Cardiac septum (tissue), 1 donor: ENCODE data around the gene HRCT1. TPM values are rescaled to one million over a fixed set of nuclear protein-coding genes. Genes with fewer than 3 reads are reported as not detected.
"Not testable (repeated sequence)": the region's sequence is repeated elsewhere in the genome, so short reads cannot be mapped to it uniquely, and the experiment has no call there.

Experiments used
- DNase-seq: peaks from one replicate; pipeline ENCODE4 v3.0.0-alpha.2; 2020; ENCODE audit warnings: low spot score
- intact Hi-C: fragments of 100-400 bp; cut with DNase I; formaldehyde crosslinking; loops from one replicate; pipeline ENCODE4 v1.14.0; 2022
- total RNA-seq: library from RNA; stranded (reverse); fragmentation: NEBNext Ultra II Directional; extraction: Animal tissue kit (Norgen Biotek cat#: 25700); gene quantifications from one replicate; pipeline ENCODE4 v1.2.1, GENCODE V29; 2021
- donor health status: DM: no; HTN: no; CAD: no.

The HRCT1 gene
- total RNA-seq, 1 donor from 2014 or later, result 1.5 TPM

DNA sequence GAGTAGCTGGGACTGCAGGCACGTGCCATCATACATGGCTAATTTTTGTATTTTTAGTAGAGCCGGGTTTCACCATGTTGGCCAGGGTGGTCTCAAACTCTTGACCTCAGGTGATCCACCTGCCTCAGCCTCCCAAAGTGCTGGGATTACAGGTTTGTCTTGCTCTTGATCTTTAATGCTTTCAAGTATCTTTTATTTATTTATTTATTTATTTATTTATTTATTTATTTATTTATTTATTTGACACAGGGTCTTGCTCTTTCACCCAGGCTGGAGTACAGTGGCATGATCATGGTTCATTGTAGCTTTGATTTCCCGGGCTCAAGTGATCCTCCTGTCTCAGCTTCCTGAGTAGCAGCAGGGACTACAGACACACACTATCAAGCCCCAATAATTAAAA, 21.1 kb upstream of the HRCT1 start:
- intact Hi-C loops, result loop anchor here (10.0 kb wide), 1 partner anchor 220 kb away; the partner anchor contains the start of gene ARHGEF39

DNA sequence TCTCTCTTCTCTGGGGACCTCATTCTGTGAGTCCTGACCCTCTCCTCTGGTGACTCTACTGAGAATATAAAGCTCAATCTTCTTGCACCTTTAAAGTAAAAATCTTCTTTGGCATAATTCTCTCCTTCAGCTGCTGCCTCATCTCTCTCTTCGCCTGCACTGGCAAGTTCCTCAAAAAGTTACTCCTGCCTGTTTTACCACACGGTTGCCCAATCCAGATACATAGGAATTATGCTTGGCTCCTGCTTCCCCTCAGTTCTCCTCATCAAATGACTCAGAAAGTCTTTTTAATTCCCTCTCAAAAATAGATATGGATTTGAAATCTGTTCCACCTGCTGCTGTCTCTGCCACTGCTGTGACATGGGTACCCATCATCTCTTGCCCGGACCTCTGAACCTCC, 14.4 kb upstream of the HRCT1 start:
- intact Hi-C loops, result no loop called here
- no peak for DNase-seq

More for the DNA sequence above, 21.1 kb upstream of the HRCT1 start:
- not testable (repeated sequence) for DNase-seq

DNA sequence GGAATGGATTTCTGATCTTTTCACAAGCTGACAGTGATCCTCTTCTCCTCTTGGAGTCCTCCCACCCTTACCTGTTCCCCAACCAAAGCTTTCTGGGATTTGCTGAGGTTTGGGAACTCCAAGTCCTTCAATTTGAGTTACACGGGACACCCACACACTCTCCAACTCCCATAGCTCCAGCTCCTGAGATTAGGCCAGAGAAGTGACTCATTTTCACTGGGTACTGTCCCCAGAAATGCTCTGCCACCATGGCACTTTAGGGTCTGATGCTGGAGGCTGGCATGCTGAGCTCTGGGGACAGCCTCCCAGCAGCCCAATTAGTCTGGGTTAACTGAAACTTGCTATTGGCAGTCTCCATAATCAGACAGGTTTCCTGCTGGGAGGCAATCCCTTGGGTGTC, 14.0 kb upstream of the HRCT1 start:
- no peak for DNase-seq
- intact Hi-C loops, result no loop called here

DNA sequence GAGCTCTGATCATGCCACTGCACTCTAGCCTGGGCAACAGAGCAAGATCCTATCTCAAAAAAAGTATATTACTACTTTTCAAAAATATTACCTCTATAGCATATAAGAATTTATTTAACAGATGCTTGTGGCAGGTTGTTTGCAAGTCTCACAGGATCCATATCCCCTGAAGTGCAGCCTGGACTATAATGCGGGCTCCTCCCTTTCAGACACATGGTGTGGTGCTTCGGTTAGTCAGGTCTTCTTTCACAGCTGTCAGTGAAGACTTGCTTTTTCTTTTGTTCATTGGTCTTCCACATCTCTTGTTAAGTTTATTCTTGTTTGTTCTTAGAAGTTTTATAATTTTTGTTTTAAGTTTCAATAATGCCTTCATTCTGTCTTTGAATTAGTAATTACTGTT, 9.4 kb upstream of the HRCT1 start:
- intact Hi-C loops, result no loop called here
- DNase-seq, result no peak

DNA sequence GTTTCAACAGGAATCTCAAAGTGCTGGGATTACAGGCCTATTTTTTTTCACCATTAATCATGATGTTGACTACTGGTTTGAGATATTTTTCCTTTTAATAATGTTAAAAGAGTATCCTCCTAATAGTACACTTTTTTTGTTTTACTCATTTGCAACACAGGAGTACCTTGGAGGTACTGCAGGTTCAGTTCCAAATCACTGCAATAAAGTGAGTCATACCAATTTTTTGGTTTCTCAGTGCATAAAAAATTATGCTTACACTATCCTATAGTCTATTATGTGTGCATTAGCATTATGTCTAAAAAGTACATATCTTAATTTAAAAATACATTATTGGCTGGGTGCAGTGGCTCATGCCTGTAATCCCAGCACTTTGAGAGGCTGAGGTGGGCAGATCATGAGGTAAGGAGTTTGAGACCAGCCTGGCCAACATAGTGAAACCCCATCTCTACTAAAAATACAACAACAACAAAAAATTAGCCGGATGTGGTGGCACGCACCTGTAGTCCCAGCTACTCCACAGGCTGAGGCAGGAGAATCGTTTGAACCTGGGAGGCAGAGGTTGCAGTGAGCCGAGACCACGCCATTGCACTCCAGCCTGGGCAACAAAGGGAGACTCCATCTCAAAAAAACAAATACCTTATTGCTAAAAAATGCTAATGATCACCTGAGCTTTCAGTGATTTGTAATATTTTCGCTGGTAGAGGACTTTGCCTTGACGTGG, 8.5 kb upstream of the HRCT1 start:
- DNase-seq, intact Hi-C loops: not testable (repeated sequence)

DNA sequence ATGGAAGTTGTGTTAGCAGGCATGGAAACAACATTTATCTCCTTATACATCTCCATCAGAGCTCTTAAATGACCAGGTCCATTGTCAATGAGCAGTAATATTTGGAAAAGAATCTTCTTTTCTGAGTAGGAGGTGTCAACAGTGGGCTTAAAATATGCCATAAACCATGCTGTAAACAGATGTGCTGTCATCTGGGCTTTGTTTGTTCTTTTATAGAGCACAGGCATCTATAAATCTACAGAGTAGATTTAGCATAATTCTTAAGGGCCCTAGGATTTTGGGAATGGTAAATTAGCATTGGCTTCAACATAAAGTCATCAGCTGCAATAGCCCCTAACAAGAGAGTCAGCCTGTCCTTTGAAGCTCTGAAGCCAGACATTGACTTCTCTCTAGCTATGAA, 7.7 kb upstream of the HRCT1 start:
- intact Hi-C loops, result no loop called here
- no peak for DNase-seq

DNA sequence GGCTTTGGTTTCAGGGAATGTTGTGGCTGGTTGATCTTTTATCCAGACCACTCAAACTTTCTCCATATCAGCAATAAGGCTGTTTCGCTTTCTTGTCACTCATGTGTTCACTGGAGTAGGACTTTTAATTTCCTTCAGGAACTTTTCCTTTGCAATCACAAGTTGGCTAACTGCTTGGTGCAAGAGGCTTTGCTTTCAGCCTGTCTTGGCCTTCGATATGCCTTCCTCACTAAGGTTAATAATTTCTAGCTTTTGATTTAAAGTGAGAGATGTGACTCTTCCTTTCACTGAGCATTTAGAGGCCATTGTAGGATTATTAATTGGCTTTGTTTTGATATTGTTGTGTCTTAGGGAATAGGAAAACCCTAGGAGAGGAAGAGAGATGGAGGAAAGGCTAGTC, 7.0 kb upstream of the HRCT1 start:
- intact Hi-C loops, result no loop called here
- DNase-seq, result no peak

DNA sequence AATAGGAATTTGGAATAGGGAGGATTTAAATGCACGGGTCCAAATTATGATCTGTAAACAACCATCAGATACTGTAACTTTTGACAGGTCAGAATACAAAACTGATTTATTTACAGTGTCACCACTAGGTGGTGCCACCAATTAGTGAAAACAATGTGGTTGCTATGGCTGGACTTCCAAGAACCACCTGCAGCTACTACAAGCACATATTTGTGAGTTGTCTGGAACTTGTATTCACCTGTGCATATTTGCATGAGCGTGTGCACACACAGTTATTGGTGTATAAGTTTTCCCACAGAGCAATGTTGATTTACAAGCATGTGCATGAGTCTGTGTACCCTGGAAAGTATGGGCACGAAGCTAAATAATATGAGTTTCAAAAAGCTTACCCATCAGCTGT, 3.0 kb upstream of the HRCT1 start:
- DNase-seq, result no peak
- intact Hi-C loops, result no loop called here

DNA sequence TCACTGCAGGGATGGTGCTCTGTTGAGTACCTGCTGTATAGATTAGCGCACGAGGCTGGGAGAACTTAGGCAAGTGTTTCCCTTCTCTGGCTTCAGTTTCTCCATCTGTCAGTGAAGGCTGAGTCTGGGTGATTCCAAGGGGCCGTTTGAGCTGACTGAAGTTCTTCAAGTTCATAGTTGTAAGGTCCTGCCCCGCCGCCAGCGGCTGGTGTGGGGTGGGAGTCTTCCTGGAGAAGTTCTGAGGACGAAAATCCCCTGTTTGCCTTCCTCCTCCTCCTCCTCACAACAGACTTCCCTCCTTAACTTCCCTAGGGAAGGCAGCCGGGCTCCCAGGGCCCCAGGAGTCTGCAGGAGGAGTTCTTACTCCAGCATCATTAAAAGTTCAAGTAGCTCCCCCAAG, 1.7 kb upstream of the HRCT1 start:
- no peak for DNase-seq
- intact Hi-C loops, result no loop called here

DNA sequence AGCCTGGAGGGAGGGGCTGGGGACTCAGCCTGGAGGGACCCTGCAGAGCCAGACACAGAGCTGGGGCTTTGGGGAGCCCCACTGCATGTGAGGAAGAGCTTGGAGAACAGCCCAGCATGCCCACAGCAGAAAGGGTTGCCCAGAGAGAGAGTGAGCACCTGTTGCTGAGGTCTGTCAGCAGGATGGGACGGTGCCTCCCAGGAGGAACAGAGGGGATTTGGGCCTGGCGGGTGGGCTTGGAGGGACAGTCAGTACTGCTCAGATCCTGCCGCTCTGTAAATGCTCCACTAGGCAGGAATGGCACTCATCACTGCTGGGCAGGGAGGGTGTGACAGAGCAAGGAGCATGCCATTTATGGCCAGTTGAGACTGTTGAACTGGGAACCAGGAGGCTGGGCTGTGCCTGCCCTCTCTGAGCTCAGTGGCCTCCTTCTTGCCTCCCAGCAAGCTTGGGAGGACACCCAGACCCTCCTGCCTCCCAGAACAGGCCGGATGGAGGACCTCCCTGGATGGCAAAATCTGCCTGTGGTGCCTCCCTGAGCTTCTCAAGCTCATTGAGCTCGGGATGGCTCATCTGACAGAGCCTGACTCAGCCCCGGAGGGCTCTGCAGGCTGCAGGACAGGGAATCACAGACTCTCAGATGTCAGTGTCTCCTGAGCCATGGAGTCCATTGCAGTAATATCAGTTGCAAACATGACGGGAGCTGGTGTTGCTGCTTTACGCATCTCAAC, 786 bp upstream of the HRCT1 start:
- no peak for DNase-seq
- intact Hi-C loops, result loop anchor here (1.0 kb wide), 1 partner anchor 41 kb away; no protein-coding TSS in a partner anchor

DNA sequence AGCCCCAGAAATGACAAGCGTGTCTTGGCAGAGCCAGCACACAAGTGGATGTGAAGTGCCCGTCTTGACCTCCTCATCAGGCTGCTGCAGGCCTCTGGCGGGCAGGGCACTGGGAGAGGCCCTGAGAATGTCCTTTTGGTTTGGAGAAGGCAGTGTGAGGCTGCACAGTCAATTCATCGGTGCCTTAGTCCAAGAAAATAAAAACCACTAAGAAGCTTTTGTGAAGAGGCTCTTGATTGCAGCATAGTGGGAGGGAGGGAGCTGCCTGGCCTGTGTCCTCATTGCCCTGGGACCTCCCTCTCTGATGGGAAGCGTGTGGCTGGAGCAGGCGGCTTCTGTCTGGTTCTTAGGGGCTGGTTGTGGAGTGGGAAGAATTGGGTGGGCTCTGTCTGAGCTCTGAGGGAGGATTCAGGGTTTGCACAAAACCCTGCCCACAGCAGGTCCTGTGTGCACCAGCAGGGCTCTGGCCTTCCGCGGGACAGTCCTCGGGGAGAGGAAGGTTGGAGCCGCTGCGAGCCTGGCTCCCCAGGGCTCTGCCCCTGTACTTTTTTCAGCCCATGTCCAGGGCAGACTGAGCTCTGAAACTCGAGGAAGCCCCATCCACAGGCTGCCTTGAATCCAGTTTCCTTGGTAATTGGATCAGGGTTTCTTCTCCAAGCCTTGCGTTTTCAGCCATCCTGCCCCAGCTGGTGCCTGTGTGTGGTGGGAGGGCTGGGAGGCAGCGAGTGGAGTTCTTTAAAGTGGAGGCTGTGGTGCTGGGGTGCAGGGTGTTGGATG, 1.1 kb downstream of the HRCT1 start:
- peak; percentile 77 for DNase-seq
- intact Hi-C loops, result no loop called here

DNA sequence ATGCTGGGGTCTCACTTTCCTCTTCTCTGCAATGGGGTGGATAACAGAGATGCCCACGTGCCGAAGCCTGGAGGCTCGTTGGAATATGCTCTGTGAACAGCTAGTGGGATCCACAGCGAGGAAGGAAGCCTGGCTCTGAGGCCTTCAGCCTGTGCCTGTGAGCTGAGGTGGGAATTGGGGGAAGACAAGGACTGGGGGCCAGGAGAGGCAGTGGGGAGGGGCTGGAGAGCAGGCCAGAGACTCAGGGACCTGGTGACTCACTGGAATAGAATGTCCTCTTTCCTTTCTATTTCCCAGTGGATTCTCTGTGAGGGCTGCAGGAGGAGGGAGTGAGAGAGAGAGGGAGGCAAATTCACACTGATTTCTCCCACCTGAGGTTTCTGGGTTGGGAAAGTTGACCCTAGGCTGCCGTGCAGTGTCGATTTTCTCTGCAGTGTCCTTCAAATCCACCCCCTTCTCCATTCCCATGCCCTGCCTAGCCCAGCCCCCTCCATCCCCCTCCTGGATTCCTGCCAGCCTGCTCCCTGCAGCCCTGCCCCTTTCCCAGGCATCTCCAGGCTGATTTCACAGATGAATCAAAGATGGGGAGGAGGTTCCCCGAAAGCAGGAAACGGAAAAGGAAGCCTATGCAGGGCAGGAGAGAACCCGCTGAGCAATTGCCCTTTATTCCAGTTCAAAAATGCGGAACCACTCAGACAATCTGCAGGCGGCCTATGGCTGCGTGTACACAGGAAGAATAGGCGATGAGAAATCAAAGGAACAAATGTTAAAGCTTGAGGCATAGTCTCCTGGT, 1.9 kb downstream of the HRCT1 start:
- intact Hi-C loops, result no loop called here
- DNase-seq, result peak; percentile 83

DNA sequence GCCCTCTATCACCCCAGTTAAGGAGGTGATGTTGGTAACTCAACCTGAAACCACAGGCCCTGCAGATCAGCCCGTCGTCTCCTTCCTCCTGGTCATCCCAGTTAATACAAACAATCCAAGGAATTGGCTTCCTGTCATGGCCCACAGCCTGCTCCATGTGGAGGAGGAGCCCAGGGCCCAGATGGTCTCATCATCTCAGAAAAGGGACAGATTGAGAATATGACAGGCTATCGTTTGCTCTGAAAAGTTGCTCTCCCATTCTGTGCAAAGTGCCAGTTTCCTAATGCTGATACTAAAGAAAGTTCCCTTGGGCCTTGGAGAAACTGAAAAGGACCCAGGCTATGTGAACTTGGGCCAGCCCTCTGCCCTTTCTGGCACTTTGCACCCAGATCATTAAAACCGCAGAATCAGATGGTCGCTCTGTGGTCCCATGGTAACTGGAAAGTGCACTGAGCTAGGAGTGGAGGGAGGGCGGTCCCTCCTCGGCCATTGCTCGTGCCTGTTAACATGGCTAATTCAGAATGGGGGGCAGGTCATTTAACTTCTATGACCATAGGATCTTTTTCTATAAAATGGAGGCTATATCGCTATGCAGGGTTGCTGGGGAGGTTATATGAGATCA, 2.6 kb downstream of the HRCT1 start:
- intact Hi-C loops, result no loop called here

DNA sequence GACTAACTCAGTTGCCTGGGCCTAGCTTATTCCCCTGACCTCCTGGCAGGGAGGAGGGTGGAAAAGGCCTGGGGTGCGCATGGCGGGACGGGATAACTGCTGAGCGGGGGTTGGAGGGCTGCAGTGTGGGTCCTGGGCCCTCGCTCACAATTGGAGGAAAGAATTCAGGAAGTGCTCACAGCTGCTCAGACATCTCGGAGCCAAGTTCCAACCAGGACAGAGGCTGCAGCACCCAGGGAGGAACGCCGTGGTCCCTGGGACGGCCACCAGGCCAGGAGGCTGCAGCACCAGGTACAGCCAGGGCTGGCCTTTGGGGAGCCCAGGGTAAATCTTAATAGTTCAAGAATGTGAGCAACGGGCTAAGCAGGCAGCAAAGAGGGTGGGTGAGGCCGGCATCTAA, 3.3 kb downstream of the HRCT1 start, which contains the start of gene SPAAR:
SPAAR (plus strand) TSS at position 217 of the 400 bp plus-strand sequence. CDS start 974 bp downstream, outside the sequence.
- intact Hi-C loops, result no loop called here
- no peak for DNase-seq

More for the DNA sequence above, 2.6 kb downstream of the HRCT1 start:
- no peak for DNase-seq

DNA sequence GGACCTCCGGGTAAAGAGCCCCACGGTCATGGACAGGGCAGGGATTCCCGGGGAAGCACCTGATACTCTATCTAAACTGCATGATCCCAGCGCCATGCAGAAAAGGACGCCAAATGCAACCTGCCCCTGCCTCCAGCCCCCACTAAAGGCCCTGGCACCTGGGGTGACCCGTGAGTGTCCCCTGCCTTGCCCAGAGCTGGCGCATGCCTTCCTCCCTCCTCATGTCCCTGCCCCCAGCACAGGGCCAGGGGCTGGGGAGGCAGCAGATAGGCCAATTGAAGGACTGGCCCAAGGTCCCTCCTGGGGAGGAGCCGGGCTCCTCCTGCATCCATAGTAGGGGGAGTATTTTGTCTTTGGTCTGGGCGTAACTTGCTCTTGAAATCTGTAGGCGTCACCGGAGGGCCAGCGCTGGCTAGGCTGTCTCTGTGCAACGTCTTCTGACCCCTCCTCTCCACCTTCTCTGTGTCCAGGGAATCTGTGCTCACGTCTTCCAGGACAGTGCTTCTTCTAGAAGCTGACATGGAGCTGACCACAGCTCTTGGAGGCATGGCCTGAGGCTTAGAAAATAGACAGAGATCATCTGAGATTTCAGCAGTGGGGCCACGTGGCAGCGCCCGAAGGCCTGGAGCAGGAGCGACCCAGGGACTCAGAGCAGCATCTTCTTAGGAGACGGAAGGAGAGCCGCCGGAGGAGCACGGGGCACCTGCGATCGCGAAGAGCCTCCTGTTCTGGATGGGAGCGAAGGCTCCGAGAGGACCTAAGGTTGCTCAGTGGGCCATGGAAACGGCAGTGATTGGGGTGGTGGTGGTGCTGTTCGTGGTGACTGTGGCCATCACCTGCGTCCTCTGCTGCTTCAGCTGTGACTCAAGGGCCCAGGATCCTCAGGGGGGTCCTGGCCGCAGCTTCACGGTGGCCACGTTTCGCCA, 3.9 kb downstream of the HRCT1 start:
- intact Hi-C loops, result no loop called here
- DNase-seq, result no peak

DNA sequence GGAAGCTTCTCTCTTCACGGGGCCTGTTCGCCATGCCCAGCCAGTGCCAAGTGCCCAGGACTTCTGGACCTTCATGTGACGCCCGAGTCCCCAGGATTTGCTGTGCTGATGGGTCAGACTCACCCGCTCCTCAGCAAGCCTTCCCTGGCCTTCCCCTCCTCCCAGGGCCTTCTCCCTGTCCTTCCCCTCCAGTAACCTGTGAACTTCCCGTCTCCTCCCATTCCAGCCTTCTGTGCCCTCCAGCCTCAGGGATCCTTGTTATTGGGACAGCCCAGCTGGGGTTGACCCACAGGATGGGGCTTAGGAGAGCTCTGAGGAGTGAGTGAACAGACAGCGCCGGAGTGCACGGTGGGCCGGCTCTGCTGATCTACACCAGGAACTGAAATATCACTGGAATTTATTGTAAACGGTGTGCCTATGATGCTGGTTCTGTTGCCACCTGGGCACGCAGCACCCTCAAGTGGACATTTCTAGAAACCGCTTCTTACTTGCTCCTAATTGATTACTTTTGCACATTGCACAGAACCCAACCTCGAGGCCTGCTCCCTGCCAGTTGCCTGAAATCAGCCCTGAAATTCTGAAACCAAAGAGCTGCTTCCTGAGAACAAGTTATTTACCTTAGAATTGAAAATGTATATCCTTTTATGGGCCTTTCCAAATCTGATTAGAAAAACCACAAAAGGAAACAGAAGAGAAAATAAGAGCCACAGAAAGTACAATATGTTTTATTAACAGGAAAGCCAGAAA, 4.8 kb downstream of the HRCT1 start:
- intact Hi-C loops, result no loop called here
- no peak for DNase-seq

DNA sequence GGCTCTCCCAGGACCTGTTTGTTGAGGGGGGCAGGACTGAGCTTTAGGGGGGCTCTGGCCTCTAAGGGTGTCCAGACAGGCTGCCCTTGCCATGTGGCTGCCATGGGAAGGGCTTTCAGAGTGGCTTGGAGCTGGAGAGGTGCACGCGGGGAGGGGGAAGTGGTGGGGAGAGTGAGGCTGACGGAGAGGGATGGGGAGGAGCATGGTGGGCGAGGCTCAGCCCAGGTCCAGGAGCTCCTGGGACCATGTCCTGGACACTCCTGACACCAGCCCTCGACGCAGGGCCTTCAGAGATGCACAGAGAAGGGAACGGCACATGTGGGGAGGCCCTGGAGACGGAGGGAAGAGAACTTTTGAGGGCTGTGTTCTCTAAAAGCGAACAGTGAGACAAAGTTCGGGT, 5.7 kb downstream of the HRCT1 start:
- DNase-seq, result no peak
- intact Hi-C loops, result no loop called here
